K562 (cell line): ENCODE results near the gene ZNF143. TPM values are rescaled to one million over a fixed set of nuclear protein-coding genes. Genes with fewer than 3 reads are reported as not detected.

Experiments
- ATAC-seq: fragments of 200-7000 bp; cut with Tn5 transposase; 3 replicates; pipeline ENCODE4 v1.9.1; 2020; ENCODE audit warnings: moderate library complexity
- BruUV-seq: library from RNA; stranded (reverse); fragments of 400-500 nt; replicated peaks from 2 replicates; lab custom pipeline; 2021; lab: Mats Ljungman, UMichigan
- CTCF ChIA-PET: fragments of 300-600 bp; formaldehyde crosslinking; extraction: SDS; loops from one replicate; lab custom pipeline; 2021; ENCODE audit warnings: low intra/inter-chr PET ratio; lab: Yijun Ruan, JAX
- POLR2A ChIA-PET: fragments of 300-600, 350-650 bp; sonication (Branson Sonifier 250); formaldehyde crosslinking; extraction: SDS; loops from one replicate; lab custom pipeline; 2021; ENCODE audit warnings: antibody characterized with exemption, inconsistent platforms; lab: Yijun Ruan, JAX
- DNase-seq, 4 experiments: peaks; one replicate each; pipeline versions ENCODE4 v3.0.0 to v3.0.0-alpha.2; 2011 to 2018; ENCODE audit warnings: low spot score in 3 of 4, mixed read lengths in 3 of 4; ENCODE audit errors: extremely low read depth in 1 of 4
- FAIRE-seq: peaks from 2 replicates; lab custom pipeline; 2011; peaks lifted over from hg19 to GRCh38; lab: Jason Lieb, UNC
- H2AFZ ChIP-seq: 2 replicates; pipeline ENCODE4 v1.6.0; 2011; ENCODE audit warnings: low read depth, low read length, control low read depth, inconsistent platforms
- H3K27ac ChIP-seq: fragments of 200-600 bp; 3 replicates; pipeline ENCODE4 v1.8.0; 2011; ENCODE audit warnings: low read depth, mild to moderate bottlenecking, control low read depth, inconsistent platforms, low read length, moderate library complexity, mixed read lengths; ENCODE audit errors: extremely low read depth
- H3K27me3 ChIP-seq, 2 experiments: fragments of 300-600 bp in 1 of 2; 2 replicates in 1 of 2; 3 replicates in 1 of 2; pipeline versions ENCODE4 v1.6.0 to v1.8.0; 2011; ENCODE audit warnings: inconsistent platforms in 2 of 2, low read length in 2 of 2, mild to moderate bottlenecking in 1 of 2, mixed read lengths in 1 of 2, moderate library complexity in 1 of 2; ENCODE audit not compliant: control insufficient read depth in 2 of 2, insufficient read depth in 2 of 2
- H3K36me3 ChIP-seq: fragments of 300-600 bp; 3 replicates; pipeline ENCODE4 v1.8.0; 2011; ENCODE audit warnings: mild to moderate bottlenecking, low read length, inconsistent platforms; ENCODE audit not compliant: control insufficient read depth, insufficient read depth
- H3K4me1 ChIP-seq, 2 experiments: fragments of 200-600 bp in 1 of 2; replicated peaks in 1 of 2; 2 replicates in 1 of 2; 3 replicates in 1 of 2; pipeline versions ENCODE4 v1.5.1 to v1.8.0; 2011; ENCODE audit warnings: inconsistent platforms in 2 of 2, low read length in 2 of 2, mild to moderate bottlenecking in 1 of 2, mixed read lengths in 1 of 2, moderate library complexity in 1 of 2; ENCODE audit not compliant: control insufficient read depth in 2 of 2, insufficient read depth in 2 of 2
- H3K4me2 ChIP-seq: 2 replicates; pipeline ENCODE4 v1.6.1; 2011; ENCODE audit warnings: low read length, control low read depth, inconsistent platforms, mixed read lengths; ENCODE audit not compliant: insufficient read depth
- H3K4me3 ChIP-seq: fragments of 200-600 bp; sonication (generic), shearing (Covaris generic); 2 replicates; pipeline ENCODE4 v1.5.1; 2016; ENCODE audit warnings: control low read depth, inconsistent platforms
- H3K79me2 ChIP-seq: fragments of 200-600 bp; 3 replicates; pipeline ENCODE4 v1.8.0; 2011; ENCODE audit warnings: low read length, inconsistent platforms; ENCODE audit not compliant: control insufficient read depth, insufficient read depth
- H3K9ac ChIP-seq, 2 experiments: 2 replicates each; pipeline versions ENCODE4 v1.6.0 to v1.6.1; 2011; ENCODE audit warnings: low read depth in 2 of 2, low read length in 2 of 2, control low read depth in 1 of 2, inconsistent platforms in 1 of 2, mild to moderate bottlenecking in 1 of 2, mixed read lengths in 1 of 2; ENCODE audit not compliant: insufficient read depth in 1 of 2
- H3K9me1 ChIP-seq: one replicate; pipeline ENCODE4 v1.6.0; 2011; ENCODE audit warnings: inconsistent platforms, mild to moderate bottlenecking, low read length, moderate library complexity; ENCODE audit not compliant: control insufficient read depth, insufficient read depth
- H3K9me3 ChIP-seq: replicated peaks from 2 replicates; pipeline ENCODE4 v1.5.1; 2011; ENCODE audit warnings: low read depth, low read length, inconsistent platforms; ENCODE audit not compliant: control insufficient read depth, insufficient read depth
- H4K20me1 ChIP-seq: replicated peaks from 2 replicates; pipeline ENCODE4 v1.6.1; 2011; ENCODE audit warnings: low read length, inconsistent platforms, mixed read lengths; ENCODE audit not compliant: control insufficient read depth, insufficient read depth
- CEBPB ChIP-seq: fragments of 450-650 bp; IDR thresholded peaks from 2 replicates; pipeline ENCODE4 v1.6.1; 2016; ENCODE audit warnings: missing genetic modification characterization, missing compliant biosample characterization
- CEBPG ChIP-seq, 3 experiments: fragments of 200-800 bp in 1 of 3; sonication (Bioruptor generic) in 1 of 3; sonication (generic) in 1 of 3; formaldehyde crosslinking in 1 of 3; IDR thresholded peaks in 2 of 3; conservative IDR thresholded peaks in 1 of 3; 2 replicates each; pipeline versions ENCODE4 v1.6.1 to v1.8.0; 2016 to 2022; ENCODE audit warnings: missing compliant biosample characterization in 2 of 3, missing genetic modification characterization in 2 of 3, mild to moderate bottlenecking in 1 of 3, missing genetic modification reagents in 1 of 3
- ETV1 ChIP-seq: fragments of 450-650 bp; conservative IDR thresholded peaks from 2 replicates; pipeline ENCODE4 v1.6.1; 2016; ENCODE audit warnings: missing genetic modification characterization, control low read depth, low read depth, missing compliant biosample characterization
- HINFP ChIP-seq: fragments of 450-650 bp; conservative IDR thresholded peaks from 2 replicates; pipeline ENCODE4 v1.6.1; 2016; ENCODE audit warnings: missing genetic modification characterization, low read depth, mild to moderate bottlenecking, control low read depth, missing compliant biosample characterization
- HNRNPLL ChIP-seq: fragments of 200-400 bp; formaldehyde crosslinking; IDR thresholded peaks from 2 replicates; pipeline ENCODE4 v1.6.1; 2017; ENCODE audit warnings: low read length, low read depth, mild to moderate bottlenecking; ENCODE audit not compliant: poor library complexity, severe bottlenecking
- PTRF ChIP-seq: fragments of 450-650 bp; IDR thresholded peaks from 2 replicates; pipeline ENCODE4 v1.6.1; 2016; ENCODE audit warnings: mild to moderate bottlenecking, missing genetic modification characterization, missing compliant biosample characterization
- SREBF2 ChIP-seq: sonication (generic); formaldehyde crosslinking; IDR thresholded peaks from 2 replicates; pipeline ENCODE4 v1.4.0; 2020; ENCODE audit warnings: mild to moderate bottlenecking, missing genetic modification reagents
- TCF7L2 ChIP-seq: fragments of 150-350 bp; IDR thresholded peaks from 2 replicates; pipeline ENCODE4 v1.6.1; 2016; ENCODE audit warnings: low read depth, mild to moderate bottlenecking, low read length, moderate library complexity
- ZNF174 ChIP-seq: fragments of 250-450 bp; sonication (Bioruptor Pico); IDR thresholded peaks from 2 replicates; pipeline ENCODE4 v1.4.0; 2020; ENCODE audit warnings: mild to moderate bottlenecking
- ZNF232 ChIP-seq: sonication (generic); formaldehyde crosslinking; IDR thresholded peaks from 2 replicates; pipeline ENCODE4 v1.8.0; 2022; ENCODE audit warnings: mild to moderate bottlenecking, missing genetic modification reagents
- ZNF347 ChIP-seq: fragments of 450-650 bp; formaldehyde crosslinking; IDR thresholded peaks from 2 replicates; pipeline ENCODE4 v1.4.0; 2020; ENCODE audit warnings: low read depth, mild to moderate bottlenecking, moderate library complexity
- ZNF655 ChIP-seq: fragments of 250-450 bp; sonication (Bioruptor Pico); IDR thresholded peaks from 2 replicates; pipeline ENCODE4 v1.5.0; 2021
- ZNF764 ChIP-seq: fragments of 250-450 bp; sonication (Bioruptor Pico); IDR thresholded peaks from 2 replicates; pipeline ENCODE4 v1.4.0; 2020; ENCODE audit warnings: low read depth, mild to moderate bottlenecking, moderate library complexity
- ZNF77 ChIP-seq: fragments of 250-450 bp; sonication (Bioruptor Pico); IDR thresholded peaks from 2 replicates; pipeline ENCODE4 v1.5.0; 2020
- WGBS: fragments of 100-300 bp; shearing (Covaris generic); methylation state at CpG from one replicate; pipeline ENCODE4 v1.1.6; 2016; ENCODE audit warnings: low coverage, mixed read lengths; ENCODE audit not compliant: insufficient coverage; ENCODE audit errors: missing lambda C conversion rate; 5-methylcytosine and 5-hydroxymethylcytosine counted together
- in situ Hi-C: fragments of 300-500 bp; cut with MboI; formaldehyde crosslinking; loops from 4 replicates; pipeline ENCODE4 v1.15.0; 2018; ENCODE audit warnings: inconsistent platforms, mixed read lengths
- intact Hi-C: fragments of 100-400 bp; cut with micrococcal nuclease; formaldehyde crosslinking; loops from 2 replicates; pipeline ENCODE4 v1.14.2; 2022
- polyA plus RNA-seq, 8 experiments: library from polyadenylated mRNA; depleted of rRNA in 4 of 8; stranded (reverse) in 5 of 8; unstranded in 3 of 8; fragments of >200 nt; fragmentation: Nextera tagmentation in 2 of 8; fragmentation: Illumina TruSeq in 1 of 8; extraction: Ambion mirVana in 2 of 8; extraction: Trizol in 1 of 8; gene quantifications; 2 replicates each; pipeline versions ENCODE4 v1.2.1 to v1.2.3, GENCODE V29; 2011 to 2014; ENCODE audit warnings: inconsistent platforms in 1 of 8, missing spikeins in 1 of 8
- total RNA-seq, 7 experiments: library from RNA; depleted of rRNA in 6 of 7; stranded (reverse); fragments of >200 nt in 6 of 7; fragmentation: Illumina TruSeq in 2 of 7; extraction: Trizol in 2 of 7; gene quantifications; 2 replicates each; pipeline versions ENCODE4 v1.2.1 to v1.2.3, GENCODE V29; 2011 to 2021; ENCODE audit warnings: low replicate concordance in 1 of 7

Gene ZNF143
- total and polyA plus RNA-seq, 9 of the 15 experiments (the other 6 are each of a cell fraction or from before 2014, with no cell fraction given) = 18.4 to 58.5 (median 27.1) TPM

- in situ Hi-C loops (no loop called here), intact Hi-C loops (no loop called here)
- DNase-seq = no peak
- Histone ChIP-seq H3K9ac (no peak overlapping the region), H2AFZ (no peak overlapping the region), H3K4me1 (peaks cover 0 to 6% of the 10 kb centered on the region in 2 experiments; a peak in 3 of 5 replicates), H4K20me1 (no peaks in the 10 kb centered on the region), H3K9me1 (no peaks in the 10 kb centered on the region), H3K4me2 (no peak overlapping the region), H3K36me3 (peaks cover 52% of the 10 kb centered on the region), H3K9me3 (no peaks in the 10 kb centered on the region), H3K79me2 (no peaks in the 10 kb centered on the region), H3K27me3 (no peaks in the 10 kb centered on the region), H3K4me3 (no peak overlapping the region), H3K27ac (no peak overlapping the region)
- 0 out of 3 replicates have a peak, but pooled peaks have one; percentile 42 for ATAC-seq
- CTCF ChIA-PET = no interaction called here
- WGBS = 0% methylated on average over 1 of the region's 1 CpG
- POLR2A ChIA-PET = interaction anchor here (0.6 kb wide), 1 partner anchor 142 kb away, joined by 3 read pairs; no protein-coding TSS in a partner anchor
- no TSS peak for BruUV-seq
- no peak for FAIRE-seq
- no peak for TF ChIP-seq SREBF2
- TF ChIP-seq CEBPB = peak; percentile 82
- no peak for TF ChIP-seq CEBPG (CRISPR knock-in tag; IDR thresholded peaks at IDR 0.05)
- peak in 1 of 2 experiments; percentile 40; a peak in 1 of 4 replicates for TF ChIP-seq CEBPG (tag; conservative IDR thresholded peaks at IDR 0.05 in 1 of 2, IDR thresholded peaks at IDR 0.05 in 1 of 2)
These were observed 32.7 kb downstream of the ZNF143 start for GRCh38 chr11:9493492-9493891.

GRCh38 chr11:9494316-9494715 is 33.5 kb downstream of the ZNF143 start:
- Histone ChIP-seq H3K4me3 (no peak overlapping the region), H3K4me1 (peaks cover 0 to 6% of the 10 kb centered on the region in 2 experiments; a peak in 3 of 5 replicates), H3K9me1 (no peaks in the 10 kb centered on the region), H3K27me3 (no peaks in the 10 kb centered on the region), H3K79me2 (no peaks in the 10 kb centered on the region), H3K9me3 (no peaks in the 10 kb centered on the region), H3K4me2 (no peak overlapping the region), H3K9ac (no peak overlapping the region), H2AFZ (no peak overlapping the region), H3K27ac (no peak overlapping the region), H3K36me3 (peaks cover 55% of the 10 kb centered on the region), H4K20me1 (no peaks in the 10 kb centered on the region)
- intact Hi-C loops = no loop called here
- no peak for TF ChIP-seq PTRF (tag)
- TF ChIP-seq HINFP (tag) = no peak
- TF ChIP-seq ZNF232 (CRISPR knock-in tag) = no peak
- TF ChIP-seq ETV1 (tag) = no peak
- TF ChIP-seq ZNF77 = no peak
- TF ChIP-seq TCF7L2 = no peak
- no peak for TF ChIP-seq ZNF174 (CRISPR knock-in tag)
- no peak for TF ChIP-seq ZNF347 (CRISPR knock-in tag)
- TF ChIP-seq ZNF764 = no peak
- no peak for TF ChIP-seq HNRNPLL
- no peak for TF ChIP-seq ZNF655 (CRISPR knock-in tag)
- in situ Hi-C loops = no loop called here
- DNase-seq (no peak), ATAC-seq (no peak), FAIRE-seq (no peak)
- WGBS = 89% methylated on average over 3 of the region's 3 CpGs
- POLR2A ChIA-PET = no interaction called here
- CTCF ChIA-PET = no interaction called here
- no TSS peak for BruUV-seq
